Breast epithelium (tissue), 4 donors: ENCODE data around the gene ACAD11. TPM values are rescaled to one million over a fixed set of nuclear protein-coding genes. Genes with fewer than 3 reads are reported as not detected.
A peak's percentile ranks its signal among the peaks of the same experiment; 100 is the strongest.
"Not testable (repeated sequence)": the region's sequence is repeated elsewhere in the genome, so short reads cannot be mapped to it uniquely, and the experiment has no call there.

Source experiments
- DNase-seq, 2 donors: peaks; one replicate each; pipeline ENCODE4 v3.0.0-alpha.2; 2019; ENCODE audit warnings: low spot score in 2 of 2
- H3K27ac ChIP-seq, 2 donors: fragments of 200-600 bp; sonication (generic) in 1 of 2; one replicate each; pipeline ENCODE4 v1.5.1; 2016 to 2019; ENCODE audit warnings: mild to moderate bottlenecking in 1 of 2
- H3K27me3 ChIP-seq, 2 donors: fragments of 200-600 bp; sonication (generic) in 1 of 2; one replicate each; pipeline versions ENCODE4 v1.5.1 to v1.6.0; 2017 to 2019; ENCODE audit warnings: control low read depth in 1 of 2, mild to moderate bottlenecking in 1 of 2
- H3K36me3 ChIP-seq: fragments of 200-600 bp; one replicate; pipeline ENCODE4 v1.5.1; 2019
- H3K4me1 ChIP-seq, 2 donors: fragments of 200-600 bp; sonication (generic); one replicate each; pipeline ENCODE4 v1.5.1; 2016 to 2019; ENCODE audit warnings: control low read depth in 1 of 2
- H3K4me3 ChIP-seq, 3 donors: fragments of 200-600 bp; sonication (generic); 1 replicate in 2 of 3; 2 replicates in 1 of 3; pipeline ENCODE4 v1.5.1; 2016 to 2019; ENCODE audit warnings: mild to moderate bottlenecking in 3 of 3, moderate library complexity in 2 of 3
- H3K9me3 ChIP-seq, 2 donors: fragments of 200-600 bp; sonication (generic) in 1 of 2; one replicate each; pipeline ENCODE4 v1.5.1; 2016 to 2019; ENCODE audit warnings: control low read depth in 1 of 2
- POLR2A ChIP-seq: fragments of 450-650 bp; IDR thresholded peaks from one replicate; pipeline ENCODE4 v1.6.1; 2016; ENCODE audit warnings: antibody characterized with exemption, mild to moderate bottlenecking, moderate library complexity
- POLR2AphosphoS5 ChIP-seq, 3 donors: sonication (generic); formaldehyde crosslinking; IDR thresholded peaks; one replicate each; pipeline ENCODE4 v1.6.1; 2017; ENCODE audit warnings: antibody characterized with exemption in 3 of 3
- intact Hi-C: fragments of 100-400 bp; cut with DNase I; formaldehyde crosslinking; loops from one replicate; pipeline ENCODE4 v1.15.1; 2023; ENCODE audit warnings: low total_unique reads
- total RNA-seq, 3 donors: library from RNA; depleted of rRNA; stranded (reverse); fragments of >200 nt; gene quantifications; one replicate each; pipeline ENCODE4 v1.1.0, GENCODE V29; 2016
- TF ChIP-seq, protein P1 (sequence below), 3 donors: fragments of 450-650 bp; IDR thresholded peaks; one replicate each; pipeline ENCODE4 v1.5.1; 2016 to 2017; ENCODE audit warnings: antibody characterized with exemption in 3 of 3, mild to moderate bottlenecking in 3 of 3, moderate library complexity in 3 of 3

Gene ACAD11
- total RNA-seq, 3 donors from 2014 or later = 30.4 to 52.0 (median 40.3) TPM

GRCh38 chr3:132650153-132650552, 9.5 kb downstream of the ACAD11 start:
- H3K27ac ChIP-seq = no peak overlapping the region
- DNase-seq = no peak
- no peak overlapping the region for H3K4me3 ChIP-seq
- TF ChIP-seq, protein P1, sequence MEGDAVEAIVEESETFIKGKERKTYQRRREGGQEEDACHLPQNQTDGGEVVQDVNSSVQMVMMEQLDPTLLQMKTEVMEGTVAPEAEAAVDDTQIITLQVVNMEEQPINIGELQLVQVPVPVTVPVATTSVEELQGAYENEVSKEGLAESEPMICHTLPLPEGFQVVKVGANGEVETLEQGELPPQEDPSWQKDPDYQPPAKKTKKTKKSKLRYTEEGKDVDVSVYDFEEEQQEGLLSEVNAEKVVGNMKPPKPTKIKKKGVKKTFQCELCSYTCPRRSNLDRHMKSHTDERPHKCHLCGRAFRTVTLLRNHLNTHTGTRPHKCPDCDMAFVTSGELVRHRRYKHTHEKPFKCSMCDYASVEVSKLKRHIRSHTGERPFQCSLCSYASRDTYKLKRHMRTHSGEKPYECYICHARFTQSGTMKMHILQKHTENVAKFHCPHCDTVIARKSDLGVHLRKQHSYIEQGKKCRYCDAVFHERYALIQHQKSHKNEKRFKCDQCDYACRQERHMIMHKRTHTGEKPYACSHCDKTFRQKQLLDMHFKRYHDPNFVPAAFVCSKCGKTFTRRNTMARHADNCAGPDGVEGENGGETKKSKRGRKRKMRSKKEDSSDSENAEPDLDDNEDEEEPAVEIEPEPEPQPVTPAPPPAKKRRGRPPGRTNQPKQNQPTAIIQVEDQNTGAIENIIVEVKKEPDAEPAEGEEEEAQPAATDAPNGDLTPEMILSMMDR (IDR thresholded peaks at IDR 0.05) = no peak
- no peak for TF ChIP-seq POLR2AphosphoS5 (IDR thresholded peaks at IDR 0.05)
- no peak for TF ChIP-seq POLR2A
- no peaks in the 10 kb centered on the region for H3K27me3 ChIP-seq
- intact Hi-C loops = no loop called here
- H3K4me1 ChIP-seq = no peaks in the 10 kb centered on the region
- no peaks in the 10 kb centered on the region for H3K9me3 ChIP-seq
- H3K36me3 ChIP-seq = no peaks in the 10 kb centered on the region

- H3K9me3 ChIP-seq = no peaks in the 10 kb centered on the region
- no peaks in the 10 kb centered on the region for H3K36me3 ChIP-seq
- no peak overlapping the region for H3K4me3 ChIP-seq
- no peak overlapping the region for H3K27ac ChIP-seq
- TF ChIP-seq, protein P1 (IDR thresholded peaks at IDR 0.05) = no peak
- TF ChIP-seq POLR2AphosphoS5 (IDR thresholded peaks at IDR 0.05) (no peak), POLR2A (no peak)
- intact Hi-C loops = no loop called here
- DNase-seq = no peak
- no peaks in the 10 kb centered on the region for H3K27me3 ChIP-seq
- H3K4me1 ChIP-seq = no peaks in the 10 kb centered on the region
Measured at GRCh38 chr3:132645058-132645457, 14.6 kb downstream of the ACAD11 start.

DNA sequence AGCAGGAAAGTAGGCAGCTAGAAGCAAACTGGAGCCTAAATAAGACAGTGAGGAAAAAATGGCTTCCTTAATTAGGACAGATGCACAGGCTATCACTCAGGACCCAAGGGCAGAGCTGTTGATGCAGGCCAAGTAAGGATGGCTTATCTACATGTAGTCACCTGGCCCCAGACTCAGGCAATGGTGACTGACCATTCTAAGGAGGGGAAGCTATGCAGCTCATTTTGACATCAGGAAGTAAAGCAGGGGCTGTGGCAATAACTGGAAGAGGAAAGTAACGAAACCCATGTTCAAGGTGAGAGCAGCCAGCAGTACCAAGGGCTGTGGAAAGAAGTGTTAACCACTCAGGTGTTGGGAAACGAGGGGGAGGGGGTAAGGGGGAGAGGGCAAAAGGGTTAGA, 16.2 kb downstream of the ACAD11 start:
- TF ChIP-seq POLR2AphosphoS5 (IDR thresholded peaks at IDR 0.05) = no peak
- no peak for TF ChIP-seq POLR2A
- TF ChIP-seq, protein P1 (IDR thresholded peaks at IDR 0.05) = no peak
- intact Hi-C loops = no loop called here
- no peaks in the 10 kb centered on the region for H3K36me3 ChIP-seq
- no peaks in the 10 kb centered on the region for H3K9me3 ChIP-seq
- DNase-seq = no peak
- H3K27ac ChIP-seq = no peak overlapping the region
- no peaks in the 10 kb centered on the region for H3K4me1 ChIP-seq
- no peak overlapping the region for H3K4me3 ChIP-seq
- H3K27me3 ChIP-seq = no peaks in the 10 kb centered on the region

DNA sequence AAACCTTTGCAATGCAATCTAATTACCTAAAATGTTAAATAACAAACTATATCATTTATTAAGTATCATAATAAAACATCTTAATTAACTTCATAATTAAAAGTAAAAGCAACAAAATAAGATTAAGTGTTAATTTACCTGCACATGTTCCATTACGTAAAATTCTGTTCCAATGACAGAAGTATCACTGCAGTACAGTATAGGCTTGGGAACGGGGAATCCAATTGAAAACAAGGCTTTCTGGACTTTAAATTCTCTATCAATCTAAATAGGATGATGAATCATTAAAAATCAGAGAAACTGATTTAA, 17.1 kb downstream of the ACAD11 start:
- H3K4me3 ChIP-seq = no peak overlapping the region
- DNase-seq = no peak
- TF ChIP-seq, protein P1 (IDR thresholded peaks at IDR 0.05) = no peak
- TF ChIP-seq POLR2AphosphoS5 (IDR thresholded peaks at IDR 0.05) (no peak), POLR2A (no peak)
- no peaks in the 10 kb centered on the region for H3K36me3 ChIP-seq
- H3K27ac ChIP-seq = no peak overlapping the region
- intact Hi-C loops = no loop called here
- no peaks in the 10 kb centered on the region for H3K4me1 ChIP-seq
- H3K27me3 ChIP-seq = no peaks in the 10 kb centered on the region
- no peaks in the 10 kb centered on the region for H3K9me3 ChIP-seq

- Histone ChIP-seq H3K4me3 (no peak overlapping the region), H3K36me3 (no peaks in the 10 kb centered on the region), H3K4me1 (no peaks in the 10 kb centered on the region), H3K27ac (no peak overlapping the region), H3K9me3 (no peaks in the 10 kb centered on the region), H3K27me3 (no peaks in the 10 kb centered on the region)
- intact Hi-C loops = no loop called here
- DNase-seq = no peak
- TF ChIP-seq POLR2A (no peak), POLR2AphosphoS5 (IDR thresholded peaks at IDR 0.05) (no peak)
- TF ChIP-seq, protein P1 (IDR thresholded peaks at IDR 0.05) = peak in 2 of 3 donors; percentile 64 to 71
Measured at GRCh38 chr3:132641837-132642538, 17.6 kb downstream of the ACAD11 start.

GRCh38 chr3:132641427-132641826, 18.2 kb downstream of the ACAD11 start:
- H3K9me3 ChIP-seq, H3K36me3 ChIP-seq, intact Hi-C loops, H3K27ac ChIP-seq, H3K4me1 ChIP-seq, DNase-seq, H3K27me3 ChIP-seq, H3K4me3 ChIP-seq: not testable (repeated sequence)
